Spleen (tissue), 7 donors: ENCODE results near the gene C6orf58.

Experiments used
- CTCF ChIP-seq, 11 experiments: fragments of 200-600 bp in 7 of 11; fragments of 450-650 bp in 4 of 11; sonication (generic) in 4 of 11; IDR thresholded peaks in 8 of 11; conservative IDR thresholded peaks in 3 of 11; 1 replicate in 7 of 11; 2 replicates in 4 of 11; pipeline versions ENCODE4 v1.4.0 to v1.8.0; 2016 to 2021; ENCODE audit warnings: antibody characterized with exemption in 11 of 11, inconsistent platforms in 4 of 11, mild to moderate bottlenecking in 1 of 11
- POLR2AphosphoS5 ChIP-seq, 3 donors: sonication (generic); formaldehyde crosslinking; IDR thresholded peaks; one replicate each; pipeline ENCODE4 v1.5.1; 2017; ENCODE audit warnings: antibody characterized with exemption in 3 of 3
- donor health status: DM: no; HTN: no; CAD: no; lungs with moderate emphysema.
- donor health status: DM: no; HTN: no; CAD: no.
- donor health status: DM: no; HTN: no; CAD: no.

- TF ChIP-seq CTCF (IDR thresholded peaks at IDR 0.05 in 8 of 11, conservative IDR thresholded peaks at IDR 0.05 in 3 of 11) (no peak), POLR2AphosphoS5 (IDR thresholded peaks at IDR 0.05) (no peak)
These were observed 26.6 kb upstream of the C6orf58 start for GRCh38 chr6:127550403-127550802.
